SU-DHL-6 (cell line): ENCODE results near the gene MRPL49.

Source experiments
- H2AFZ ChIP-seq: fragments of 200-600 bp; sonication (generic); 2 replicates; pipeline ENCODE4 v1.6.1; 2014; ENCODE audit warnings: low read depth, mild to moderate bottlenecking, moderate library complexity, mixed read lengths, antibody characterized with exemption, low read length; ENCODE audit not compliant: severe bottlenecking
- H3F3A ChIP-seq: fragments of 200-600 bp; shearing (Covaris generic); 2 replicates; pipeline ENCODE4 v1.6.0; 2016; ENCODE audit warnings: antibody characterized with exemption, mild to moderate bottlenecking; ENCODE audit not compliant: insufficient read depth
- H3K27ac ChIP-seq: fragments of 200-600 bp; sonication (generic); 2 replicates; pipeline ENCODE4 v1.5.1; 2016; ENCODE audit warnings: low read depth, mild to moderate bottlenecking, low read length, moderate library complexity, mixed read lengths
- H3K27me3 ChIP-seq: fragments of 200-600 bp; sonication (generic), shearing (Covaris generic); 2 replicates; pipeline ENCODE4 v1.6.0; 2014; ENCODE audit warnings: mild to moderate bottlenecking, low read length
- H3K36me3 ChIP-seq: fragments of 200-600 bp; sonication (generic); 2 replicates; pipeline ENCODE4 v1.6.1; 2014; ENCODE audit warnings: mild to moderate bottlenecking, low read length, mixed read lengths
- H3K4me2 ChIP-seq: fragments of 300-600, 200-600 bp; shearing (Covaris generic), sonication (generic); 2 replicates; pipeline ENCODE4 v1.6.0; 2014; ENCODE audit warnings: low read length, low read depth, mild to moderate bottlenecking; ENCODE audit not compliant: poor library complexity, severe bottlenecking
- H3K4me3 ChIP-seq: fragments of 200-600 bp; sonication (generic); 2 replicates; pipeline ENCODE4 v1.5.1; 2014; ENCODE audit warnings: antibody characterized with exemption, low read length, mild to moderate bottlenecking, mixed read lengths; ENCODE audit not compliant: insufficient read depth, poor library complexity, severe bottlenecking
- H3K79me2 ChIP-seq: fragments of 200-600 bp; sonication (generic); 2 replicates; pipeline ENCODE4 v1.6.1; 2014; ENCODE audit warnings: mild to moderate bottlenecking, low read length, moderate library complexity; ENCODE audit not compliant: insufficient read depth
- H3K9ac ChIP-seq: fragments of 200-600 bp; sonication (generic); 2 replicates; pipeline ENCODE4 v1.7.0; 2014; ENCODE audit warnings: mild to moderate bottlenecking, low read length
- H3K9me2 ChIP-seq: fragments of 200-600 bp; sonication (generic); replicated peaks from 2 replicates; pipeline ENCODE4 v1.6.1; 2014; ENCODE audit warnings: low read length; ENCODE audit not compliant: insufficient read depth
- H3K9me3 ChIP-seq: fragments of 200-600 bp; sonication (generic); 2 replicates; pipeline ENCODE4 v1.6.1; 2014; ENCODE audit warnings: low read length, mixed read lengths; ENCODE audit not compliant: insufficient read depth
- H4K20me1 ChIP-seq: fragments of 200-600 bp; sonication (generic); 2 replicates; pipeline ENCODE4 v1.6.1; 2014; ENCODE audit warnings: low read depth, mild to moderate bottlenecking, antibody characterized with exemption, low read length, moderate library complexity, mixed read lengths
- EZH2phosphoT487 ChIP-seq: fragments of 200-600 bp; sonication (generic), shearing (Covaris generic); conservative IDR thresholded peaks from 2 replicates; pipeline ENCODE4 v1.6.1; 2018; ENCODE audit warnings: mild to moderate bottlenecking, antibody characterized with exemption, low read length, moderate library complexity, mixed read lengths
- TF ChIP-seq, protein P1 (sequence below): fragments of 200-600 bp; sonication (generic); IDR thresholded peaks from one replicate; pipeline ENCODE4 v1.5.1; 2017; ENCODE audit warnings: antibody characterized with exemption, mild to moderate bottlenecking, low read length, moderate library complexity; ENCODE audit not compliant: insufficient read depth, poor library complexity, severe bottlenecking

Gene MRPL49

DNA sequence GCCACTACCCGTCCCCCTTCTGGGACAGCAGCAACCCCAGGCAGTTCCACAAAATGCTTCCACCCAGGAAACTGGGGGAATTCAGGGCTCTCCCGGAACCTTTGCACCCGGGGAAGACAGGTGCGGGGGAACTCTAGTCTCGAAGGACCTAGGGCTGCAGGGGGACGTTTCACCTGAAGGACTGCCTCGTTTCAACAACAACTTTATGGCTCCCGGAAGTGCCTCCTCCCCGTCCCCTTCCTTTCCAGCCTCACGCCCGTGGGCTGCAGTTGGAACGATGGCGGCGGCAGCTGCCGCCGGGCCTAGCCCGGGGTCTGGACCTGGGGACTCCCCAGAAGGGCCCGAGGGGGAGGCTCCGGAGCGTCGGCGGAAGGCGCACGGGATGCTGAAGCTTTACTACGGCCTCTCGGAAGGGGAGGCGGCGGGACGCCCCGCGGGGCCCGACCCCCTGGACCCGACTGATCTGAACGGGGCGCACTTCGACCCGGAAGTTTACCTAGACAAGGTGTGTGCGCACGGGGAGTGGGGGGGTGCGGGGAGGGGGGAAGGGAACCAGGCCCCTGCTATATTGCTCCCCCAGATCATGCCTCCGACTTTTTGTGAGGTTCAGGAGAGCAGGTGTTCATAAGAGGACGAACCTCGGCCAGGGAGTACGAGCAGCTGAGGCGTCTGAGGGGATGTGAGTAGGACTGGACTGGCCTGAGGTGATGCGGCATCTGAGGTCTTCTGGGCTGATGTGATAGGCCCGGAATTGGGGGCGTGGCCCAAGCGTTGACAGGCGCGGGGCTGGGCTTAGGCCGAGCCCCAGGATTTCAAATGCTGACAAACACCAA, 25.9 kb upstream of the MRPL49 start, which contains the start of gene VPS51:
TSS of gene VPS51 (plus strand) at position 241 of the 833 bp plus-strand sequence. CDS start at position 278, 37 bp downstream.
- H3F3A ChIP-seq: peaks cover 9% of the 10 kb centered on the region
- H4K20me1 ChIP-seq: no peaks in the 10 kb centered on the region
- peaks cover 6% of the 10 kb centered on the region; the same call in 1 of the 2 replicates for H3K36me3 ChIP-seq
- H3K27ac ChIP-seq: peak within 1 kb of the TSS; percentile 53
- H2AFZ ChIP-seq: peak within 1 kb of the TSS; percentile 89
- no peaks in the 10 kb centered on the region for H3K9me2 ChIP-seq
- H3K9me3 ChIP-seq: no peaks in the 10 kb centered on the region
- peak within 1 kb of the TSS; percentile 82 for H3K4me3 ChIP-seq
- H3K27me3 ChIP-seq: no peaks in the 10 kb centered on the region
- H3K79me2 ChIP-seq: peaks cover 33% of the 10 kb centered on the region
- peak within 1 kb of the TSS; percentile 76 for H3K4me2 ChIP-seq
- TF ChIP-seq EZH2phosphoT487: no peak
- TF ChIP-seq, protein P1, sequence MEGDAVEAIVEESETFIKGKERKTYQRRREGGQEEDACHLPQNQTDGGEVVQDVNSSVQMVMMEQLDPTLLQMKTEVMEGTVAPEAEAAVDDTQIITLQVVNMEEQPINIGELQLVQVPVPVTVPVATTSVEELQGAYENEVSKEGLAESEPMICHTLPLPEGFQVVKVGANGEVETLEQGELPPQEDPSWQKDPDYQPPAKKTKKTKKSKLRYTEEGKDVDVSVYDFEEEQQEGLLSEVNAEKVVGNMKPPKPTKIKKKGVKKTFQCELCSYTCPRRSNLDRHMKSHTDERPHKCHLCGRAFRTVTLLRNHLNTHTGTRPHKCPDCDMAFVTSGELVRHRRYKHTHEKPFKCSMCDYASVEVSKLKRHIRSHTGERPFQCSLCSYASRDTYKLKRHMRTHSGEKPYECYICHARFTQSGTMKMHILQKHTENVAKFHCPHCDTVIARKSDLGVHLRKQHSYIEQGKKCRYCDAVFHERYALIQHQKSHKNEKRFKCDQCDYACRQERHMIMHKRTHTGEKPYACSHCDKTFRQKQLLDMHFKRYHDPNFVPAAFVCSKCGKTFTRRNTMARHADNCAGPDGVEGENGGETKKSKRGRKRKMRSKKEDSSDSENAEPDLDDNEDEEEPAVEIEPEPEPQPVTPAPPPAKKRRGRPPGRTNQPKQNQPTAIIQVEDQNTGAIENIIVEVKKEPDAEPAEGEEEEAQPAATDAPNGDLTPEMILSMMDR: no peak
- peak within 1 kb of the TSS; percentile 77 for H3K9ac ChIP-seq

DNA sequence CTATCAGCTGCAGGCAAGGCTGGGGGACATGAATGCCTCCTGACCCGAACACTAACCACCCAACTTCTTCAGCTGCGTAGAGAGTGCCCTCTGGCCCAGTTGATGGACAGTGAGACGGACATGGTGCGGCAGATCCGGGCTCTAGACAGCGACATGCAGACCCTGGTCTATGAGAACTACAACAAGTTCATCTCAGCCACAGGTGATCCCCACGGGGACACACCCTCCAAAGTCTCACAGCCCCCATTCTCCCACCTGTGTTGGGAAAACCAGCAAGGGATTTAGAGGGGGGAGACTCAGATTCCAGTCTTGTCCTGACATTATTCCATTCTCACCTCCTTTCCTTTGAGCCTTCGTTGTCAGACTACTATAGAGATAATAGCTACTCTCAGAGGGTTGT, 25.2 kb upstream of the MRPL49 start:
- no peaks in the 10 kb centered on the region for H3K27me3 ChIP-seq
- no peaks in the 10 kb centered on the region for H3K9me2 ChIP-seq
- H3K36me3 ChIP-seq: peaks cover 6% of the 10 kb centered on the region; the same call in 1 of the 2 replicates
- H3K4me2 ChIP-seq: peak overlapping the region; percentile 76
- H3K9ac ChIP-seq: peak overlapping the region; percentile 77
- H2AFZ ChIP-seq: no peak overlapping the region
- H3K27ac ChIP-seq: no peak overlapping the region; the same call in 1 of the 2 replicates
- H3F3A ChIP-seq: peaks cover 7% of the 10 kb centered on the region
- no peaks in the 10 kb centered on the region for H3K9me3 ChIP-seq
- H3K4me3 ChIP-seq: peak overlapping the region; percentile 82
- H3K79me2 ChIP-seq: peaks cover 33% of the 10 kb centered on the region
- no peak for TF ChIP-seq EZH2phosphoT487
- TF ChIP-seq, protein P1: no peak
- H4K20me1 ChIP-seq: no peaks in the 10 kb centered on the region

DNA sequence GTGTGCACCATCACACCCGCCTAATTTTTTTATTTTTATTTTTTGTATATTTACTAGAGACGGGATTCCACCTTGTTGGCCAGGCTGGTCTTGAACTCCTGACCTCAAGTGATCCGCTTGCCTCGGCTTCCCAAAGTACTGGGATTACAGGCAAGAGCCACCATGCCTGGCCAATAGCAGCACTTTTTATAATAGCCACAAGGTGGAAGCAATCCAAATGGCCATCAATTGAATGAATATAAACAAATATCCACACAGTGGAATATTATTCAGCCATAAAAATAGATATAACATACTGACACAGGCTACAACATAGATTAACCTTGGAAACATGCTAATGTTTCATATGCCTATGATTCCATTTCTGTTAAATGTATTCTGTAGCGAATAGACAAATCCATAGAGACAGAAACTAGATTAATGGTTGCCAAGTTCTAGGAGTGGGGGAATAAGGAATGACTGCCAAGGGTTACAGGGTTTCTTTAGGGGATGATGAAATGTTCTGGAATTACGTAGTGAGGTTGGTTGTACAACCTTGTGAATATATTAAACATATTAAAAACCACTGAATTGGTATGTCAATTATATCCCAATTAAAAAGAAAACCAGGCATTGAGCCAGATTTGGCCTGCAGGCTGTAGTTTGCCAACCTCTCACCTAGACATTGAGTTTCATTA, 21.3 kb upstream of the MRPL49 start:
- no peaks in the 10 kb centered on the region for H3K27me3 ChIP-seq
- H2AFZ ChIP-seq: no peak overlapping the region
- H3K36me3 ChIP-seq: peaks cover 6% of the 10 kb centered on the region; the same call in 1 of the 2 replicates
- no peak overlapping the region for H3K9ac ChIP-seq
- H4K20me1 ChIP-seq: no peaks in the 10 kb centered on the region
- H3K9me2 ChIP-seq: no peaks in the 10 kb centered on the region
- H3K4me3 ChIP-seq: no peak overlapping the region
- H3K4me2 ChIP-seq: no peak overlapping the region
- TF ChIP-seq EZH2phosphoT487: no peak
- TF ChIP-seq, protein P1: no peak
- no peaks in the 10 kb centered on the region for H3K9me3 ChIP-seq
- no peak overlapping the region for H3K27ac ChIP-seq
- H3F3A ChIP-seq: no peaks in the 10 kb centered on the region
- peaks cover 37% of the 10 kb centered on the region for H3K79me2 ChIP-seq
